Ovary (tissue), 9 donors: ENCODE data around the gene C1R. TPM values are rescaled to one million over a fixed set of nuclear protein-coding genes. Genes with fewer than 3 reads are reported as not detected.

Experiments
- DNase-seq, 5 donors: peaks; one replicate each; pipeline ENCODE4 v3.0.0-alpha.2; 2019 to 2020
- H3K27ac ChIP-seq, 2 donors: fragments of 200-600 bp; one replicate each; pipeline versions ENCODE4 v1.5.1 to v1.8.0; 2019 to 2022
- H3K27me3 ChIP-seq: fragments of 200-600 bp; one replicate; pipeline ENCODE4 v1.8.0; 2022
- H3K36me3 ChIP-seq: fragments of 200-600 bp; sonication (generic); one replicate; pipeline ENCODE4 v1.5.1; 2019
- H3K4me1 ChIP-seq: one replicate; pipeline ENCODE4 v1.8.1; 2013; ENCODE audit warnings: mild to moderate bottlenecking, moderate library complexity; ENCODE audit not compliant: insufficient read depth
- H3K4me3 ChIP-seq: fragments of 200-600 bp; sonication (generic); one replicate; pipeline ENCODE4 v1.5.1; 2017
- H3K9me3 ChIP-seq, 2 donors: fragments of 200-600 bp in 1 of 2; sonication (generic) in 1 of 2; one replicate each; pipeline versions ENCODE4 v1.5.1 to v1.8.1; 2013 to 2019; ENCODE audit warnings: mild to moderate bottlenecking in 1 of 2, moderate library complexity in 1 of 2
- CTCF ChIP-seq, 3 donors: fragments of 450-650 bp in 2 of 3; fragments of 200-600 bp in 1 of 3; IDR thresholded peaks; one replicate each; pipeline versions ENCODE4 v1.5.1 to v1.8.0; 2016 to 2022; ENCODE audit warnings: antibody characterized with exemption in 3 of 3, mild to moderate bottlenecking in 1 of 3
- EP300 ChIP-seq: sonication (generic); formaldehyde crosslinking; IDR thresholded peaks from one replicate; pipeline ENCODE4 v1.6.1; 2017; ENCODE audit warnings: antibody characterized with exemption
- POLR2A ChIP-seq: fragments of 450-650 bp; IDR thresholded peaks from one replicate; pipeline ENCODE4 v1.6.1; 2017; ENCODE audit warnings: antibody characterized with exemption, mild to moderate bottlenecking, moderate library complexity
- WGBS, 3 donors: extraction: QIAGEN DNeasy Blood & Tissue Kit in 1 of 3; methylation state at CpG; one replicate each; pipeline versions ENCODE4 v1.1.5 to v1.1.7; 2013 to 2017; 5-methylcytosine and 5-hydroxymethylcytosine counted together
- intact Hi-C, 4 donors: fragments of 100-400 bp; cut with DNase I; formaldehyde crosslinking; loops; one replicate each; pipeline versions ENCODE4 v1.11.0 to v1.15.1; 2022 to 2023
- polyA plus RNA-seq, 2 donors: library from polyadenylated mRNA; stranded (reverse); fragments of 200-250 nt in 1 of 2; fragments of 350-450 nt in 1 of 2; fragmentation: Illumina TruSeq in 1 of 2; extraction: RNeasy Lipid Tissue Mini Kit (QIAGEN cat#74804) in 1 of 2; gene quantifications; one replicate each; pipeline ENCODE4 v1.2.3, GENCODE V29; 2013 to 2014
- total RNA-seq, 7 donors: library from RNA; depleted of rRNA in 2 of 7; stranded (reverse); fragments of >200 nt in 2 of 7; fragmentation: NEBNext Ultra II Directional in 3 of 7; extraction: Animal tissue kit (Norgen Biotek cat#: 25700) in 3 of 7; gene quantifications; one replicate each; pipeline versions ENCODE4 v1.1.0 to v1.2.4, GENCODE V29; 2016 to 2023
- donor health status: DM: no; HTN: no; CAD: no; lungs with moderate emphysema.
- donor health status: DM: no; HTN: no; CAD: no.
- donor health status: Bipolar disorder and iron deficiency.
- donor health status: DM: yes; HTN: yes; CAD: no.
- donor health status: DM: no; HTN: no; CAD: no.
- donor health status: DM: yes; HTN: yes; CAD: no.

Gene C1R
- total and polyA plus RNA-seq, 9 donors: 472 to 1,524 (median 796) TPM

- intact Hi-C loops: no loop called here
- no peaks in the 10 kb centered on the region for H3K27me3 ChIP-seq
- H3K36me3 ChIP-seq: no peaks in the 10 kb centered on the region
- TF ChIP-seq CTCF (IDR thresholded peaks at IDR 0.05) (no peak), EP300 (no peak), POLR2A (no peak)
- DNase-seq: no peak
- no peaks in the 10 kb centered on the region for H3K4me1 ChIP-seq
- H3K4me3 ChIP-seq: no peak overlapping the region
- no peak overlapping the region for H3K27ac ChIP-seq
- WGBS, 3 donors: 68 to 77% (median 73%) methylated on average over 5 of the region's 5 CpGs
- no peaks in the 10 kb centered on the region for H3K9me3 ChIP-seq
Measured at GRCh38 chr12:7047306-7047705, 44.9 kb downstream of the C1R start.

- H3K27ac ChIP-seq: no peak overlapping the region
- H3K9me3 ChIP-seq: no peaks in the 10 kb centered on the region
- intact Hi-C loops: no loop called here
- H3K36me3 ChIP-seq: no peaks in the 10 kb centered on the region
- H3K4me1 ChIP-seq: no peaks in the 10 kb centered on the region
- H3K4me3 ChIP-seq: no peak overlapping the region
- TF ChIP-seq POLR2A (no peak), EP300 (no peak), CTCF (IDR thresholded peaks at IDR 0.05) (no peak)
- 80 to 84% (median 83%) methylated on average over 5 of the region's 5 CpGs for WGBS, 3 donors
- no peaks in the 10 kb centered on the region for H3K27me3 ChIP-seq
- DNase-seq: no peak
Measured at GRCh38 chr12:7046383-7047105, 45.7 kb downstream of the C1R start.

- Histone ChIP-seq H3K27me3 (no peaks in the 10 kb centered on the region), H3K4me1 (no peaks in the 10 kb centered on the region), H3K4me3 (no peak overlapping the region), H3K9me3 (no peaks in the 10 kb centered on the region), H3K27ac (no peak overlapping the region), H3K36me3 (no peaks in the 10 kb centered on the region)
- no peak for DNase-seq
- 87 to 91% (median 89%) methylated on average over 9 of the region's 9 CpGs for WGBS, 3 donors
- intact Hi-C loops: no loop called here
- no peak for TF ChIP-seq CTCF (IDR thresholded peaks at IDR 0.05)
Measured at GRCh38 chr12:7045913-7046312, 46.3 kb downstream of the C1R start.

- H3K27ac ChIP-seq: no peak overlapping the region
- H3K27me3 ChIP-seq: no peaks in the 10 kb centered on the region
- H3K36me3 ChIP-seq: no peaks in the 10 kb centered on the region
- intact Hi-C loops: no loop called here
- H3K9me3 ChIP-seq: no peaks in the 10 kb centered on the region
- no peak for TF ChIP-seq CTCF (IDR thresholded peaks at IDR 0.05)
- no peak for TF ChIP-seq EP300
- TF ChIP-seq POLR2A: no peak
- DNase-seq: no peak
- no peak overlapping the region for H3K4me3 ChIP-seq
- WGBS, 3 donors: 50 to 62% (median 55%) methylated on average over 6 of the region's 6 CpGs
- H3K4me1 ChIP-seq: no peaks in the 10 kb centered on the region
Measured at GRCh38 chr12:7042842-7043241, 49.4 kb downstream of the C1R start.
